PFSK-1 (cell line): ENCODE results near the gene PCDHGA6. TPM values are rescaled to one million over a fixed set of nuclear protein-coding genes. Genes with fewer than 3 reads are reported as not detected.

Source experiments
- FOXP2 ChIP-seq: optimal IDR thresholded peaks from 2 replicates; pipeline ENCODE3; 2011; ENCODE audit warnings: borderline replicate concordance, control low read depth, inconsistent platforms; ENCODE audit not compliant: insufficient read depth; ENCODE audit errors: extremely low read length, extremely low read depth
- POLR2AphosphoS5 ChIP-seq: IDR thresholded peaks from 2 replicates; pipeline ENCODE4 v1.6.1; 2012; ENCODE audit warnings: low read depth, mild to moderate bottlenecking, control low read depth, low read length, moderate library complexity
- REST ChIP-seq, 2 experiments: IDR thresholded peaks; 2 replicates each; pipeline versions ENCODE4 v1.6.1 to v1.8.0; 2011 to 2012; ENCODE audit warnings: low read depth in 2 of 2, low read length in 2 of 2, control low read depth in 1 of 2, inconsistent platforms in 1 of 2, mild to moderate bottlenecking in 1 of 2, moderate library complexity in 1 of 2; ENCODE audit not compliant: insufficient read depth in 1 of 2
- SIN3A ChIP-seq: IDR thresholded peaks from 2 replicates; pipeline ENCODE4 v1.6.1; 2012; ENCODE audit warnings: mild to moderate bottlenecking, low read length, moderate library complexity, borderline replicate concordance; ENCODE audit not compliant: insufficient read depth
- TAF1 ChIP-seq: IDR thresholded peaks from 2 replicates; pipeline ENCODE4 v1.6.1; 2012; ENCODE audit warnings: low read length, control low read depth, borderline replicate concordance; ENCODE audit not compliant: insufficient read depth
- polyA plus RNA-seq: library from polyadenylated mRNA; unstranded; fragments of >200 nt; gene quantifications from one replicate; pipeline ENCODE4 v1.2.1, GENCODE V29; 2012; ENCODE audit warnings: low read depth, missing spikeins; ENCODE audit not compliant: insufficient read length

PCDHGA6 gene
- polyA plus RNA-seq, result 0.50 TPM

GRCh38 chr5:141373673-141374317 lies at the start of gene PCDHGA6:
Gene PCDHGA6, plus strand, starts transcription at chr5:141373891. Its CDS starts 193 bp downstream, at chr5:141374084.
- TF ChIP-seq SIN3A (no peak), POLR2AphosphoS5 (no peak), TAF1 (no peak), REST (IDR thresholded peaks at IDR 0.05; ENCODE audit: insufficient read depth in 1 of 2, low read depth in 2 of 2, low read length in 2 of 2) (no peak), FOXP2 (no peak)

- TF ChIP-seq FOXP2 (no peak), REST (IDR thresholded peaks at IDR 0.05; ENCODE audit: insufficient read depth in 1 of 2, low read depth in 2 of 2, low read length in 2 of 2) (no peak), POLR2AphosphoS5 (peak; percentile 84), SIN3A (no peak), TAF1 (peak; percentile 26; the same call in 1 of the 2 replicates)
Observed at GRCh38 chr5:141326088-141326854, 47.4 kb upstream of the PCDHGA6 start.

GRCh38 chr5:141328231-141328630 lies 45.5 kb upstream of the PCDHGA6 start:
- no peak for TF ChIP-seq TAF1
- no peak for TF ChIP-seq SIN3A
- no peak for TF ChIP-seq POLR2AphosphoS5
- TF ChIP-seq REST (IDR thresholded peaks at IDR 0.05; ENCODE audit: insufficient read depth in 1 of 2, low read depth in 2 of 2, low read length in 2 of 2), result no peak
- TF ChIP-seq FOXP2, result no peak

GRCh38 chr5:141330299-141331080 lies 43.2 kb upstream of the PCDHGA6 start, which contains the start of gene PCDHGA1:
Gene PCDHGA1, plus strand, starts transcription at chr5:141330514.
- no peak for TF ChIP-seq FOXP2
- TF ChIP-seq REST (IDR thresholded peaks at IDR 0.05; ENCODE audit: insufficient read depth in 1 of 2, low read depth in 2 of 2, low read length in 2 of 2), result no peak
- TF ChIP-seq POLR2AphosphoS5, result no peak
- TF ChIP-seq TAF1, result no peak
- TF ChIP-seq SIN3A, result no peak
